ENCODE measurements around the gene SLC22A12.

SLC22A12 gene

GRCh38 chr11:64558869-64559268, 32.2 kb upstream of the SLC22A12 start:
- no peak overlapping the region for H4K12ac ChIP-seq (ENCODE audit: low read depth, low read length)
- no peak overlapping the region for H3K27ac ChIP-seq (ENCODE audit: low read depth, low read length)
- H3K18ac ChIP-seq (ENCODE audit: low read length) = no peak overlapping the region
- H3K79me2 ChIP-seq (ENCODE audit: control insufficient read depth, insufficient read depth, low read length, poor library complexity) = no peaks in the 10 kb centered on the region
- H2AK5ac ChIP-seq (ENCODE audit: low read length) = no peak overlapping the region
- no peaks in the 10 kb centered on the region for H3K27me3 ChIP-seq (ENCODE audit: insufficient read depth, low read length)
- no peak overlapping the region for H3K4ac ChIP-seq (ENCODE audit: low read depth, low read length)
- H3K4me1 ChIP-seq (ENCODE audit: control insufficient read depth in 1 of 2, insufficient read depth in 2 of 2, low read length in 2 of 2) = peaks cover 6 to 10% of the 10 kb centered on the region in 2 experiments
- no peak overlapping the region for H2BK12ac ChIP-seq (ENCODE audit: low read length)
- WGBS (ENCODE audit: extremely low coverage, insufficient coverage, insufficient read length) = no CpG with 5 or more reads among the region's 9 CpGs
- no peak overlapping the region for H2AFZ ChIP-seq (ENCODE audit: insufficient read depth, low read length, poor library complexity)
- no peaks in the 10 kb centered on the region for H3K9me3 ChIP-seq (ENCODE audit: insufficient read depth, low read depth, low read length)
- no peak overlapping the region for H2BK5ac ChIP-seq (ENCODE audit: low read depth, low read length, poor library complexity)
- H3K36me3 ChIP-seq (ENCODE audit: control insufficient read depth in 1 of 2, insufficient read depth in 2 of 2, low read length in 2 of 2) = no peaks in the 10 kb centered on the region
- H3K9ac ChIP-seq (ENCODE audit: low read length) = no peak overlapping the region
- no peak for DNase-seq
- H4K8ac ChIP-seq (ENCODE audit: low read depth, low read length) = no peak overlapping the region
- no peak overlapping the region for H3K4me3 ChIP-seq (ENCODE audit: low read depth, low read length)
- no peak overlapping the region for H4K91ac ChIP-seq (ENCODE audit: low read depth, low read length)
- H3K23ac ChIP-seq (ENCODE audit: low read length) = no peak overlapping the region
- H3K14ac ChIP-seq (ENCODE audit: low read length) = no peak overlapping the region
- no peak overlapping the region for H2BK120ac ChIP-seq (ENCODE audit: insufficient read depth, low read length, poor library complexity)
- no peak overlapping the region for H3K4me2 ChIP-seq (ENCODE audit: low read length)
- peaks cover 5% of the 10 kb centered on the region for H3K79me1 ChIP-seq (ENCODE audit: low read length)

DNA sequence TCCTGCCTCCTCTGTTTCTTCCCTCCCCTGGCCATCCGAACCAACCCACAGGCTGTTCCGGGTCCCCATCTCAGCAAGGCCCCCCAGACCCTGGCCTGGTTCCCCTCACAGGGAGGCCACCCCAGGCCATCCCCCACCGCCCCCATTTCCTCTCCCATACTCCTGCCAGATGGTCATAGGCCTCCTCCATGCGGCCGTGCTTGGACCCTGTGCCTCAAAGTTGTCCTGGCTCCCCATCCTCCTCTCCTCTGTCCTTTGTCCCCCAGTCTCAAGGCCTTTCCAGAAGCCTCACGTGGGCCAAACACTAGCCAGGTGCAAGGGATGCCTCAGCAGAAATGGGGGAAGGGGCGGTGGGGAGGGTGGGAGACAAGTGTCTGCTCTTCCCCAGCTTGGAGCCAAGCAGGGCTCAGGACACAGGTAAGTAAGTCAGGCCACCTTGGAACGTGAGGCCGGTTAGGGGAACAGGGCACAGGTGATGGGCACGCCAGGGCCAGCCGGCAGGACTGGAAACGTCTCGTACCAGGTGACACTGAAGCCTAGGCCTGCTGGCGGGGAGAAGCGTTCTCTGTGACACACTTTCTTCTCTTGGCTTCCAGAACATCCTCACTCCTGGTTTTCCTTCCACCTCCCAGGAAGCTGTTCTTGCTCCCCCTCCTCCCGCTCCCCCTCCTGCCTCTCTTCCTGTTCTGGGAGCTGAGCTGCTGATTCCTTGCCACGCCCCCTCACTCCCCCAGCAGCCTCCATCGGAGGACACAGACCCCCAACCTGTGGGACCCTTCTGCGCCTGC, 31.5 kb upstream of the SLC22A12 start:
- peaks cover 1% of the 10 kb centered on the region for H3K9me3 ChIP-seq (ENCODE audit: insufficient read depth, low read depth, low read length)
- H3K9ac ChIP-seq (ENCODE audit: low read length) = no peak overlapping the region
- no peak overlapping the region for H4K12ac ChIP-seq (ENCODE audit: low read depth, low read length)
- no peak overlapping the region for H4K91ac ChIP-seq (ENCODE audit: low read depth, low read length)
- H2AFZ ChIP-seq (ENCODE audit: insufficient read depth, low read length, poor library complexity) = no peak overlapping the region
- H3K18ac ChIP-seq (ENCODE audit: low read length) = no peak overlapping the region
- H3K79me2 ChIP-seq (ENCODE audit: control insufficient read depth, insufficient read depth, low read length, poor library complexity) = no peaks in the 10 kb centered on the region
- H2BK120ac ChIP-seq (ENCODE audit: insufficient read depth, low read length, poor library complexity) = no peak overlapping the region
- no peak overlapping the region for H2BK12ac ChIP-seq (ENCODE audit: low read length)
- peak overlapping the region; percentile 3 for H4K8ac ChIP-seq (ENCODE audit: low read depth, low read length)
- no peaks in the 10 kb centered on the region for H3K27me3 ChIP-seq (ENCODE audit: insufficient read depth, low read length)
- H3K79me1 ChIP-seq (ENCODE audit: low read length) = peaks cover 5% of the 10 kb centered on the region
- DNase-seq = no peak
- peaks cover 6 to 10% of the 10 kb centered on the region in 2 experiments for H3K4me1 ChIP-seq (ENCODE audit: control insufficient read depth in 1 of 2, insufficient read depth in 2 of 2, low read length in 2 of 2)
- no peak overlapping the region for H3K23ac ChIP-seq (ENCODE audit: low read length)
- H3K4ac ChIP-seq (ENCODE audit: low read depth, low read length) = no peak overlapping the region
- H3K4me3 ChIP-seq (ENCODE audit: low read depth, low read length) = no peak overlapping the region
- H3K27ac ChIP-seq (ENCODE audit: low read depth, low read length) = no peak overlapping the region
- H2BK5ac ChIP-seq (ENCODE audit: low read depth, low read length, poor library complexity) = no peak overlapping the region
- H2AK5ac ChIP-seq (ENCODE audit: low read length) = no peak overlapping the region
- no peaks in the 10 kb centered on the region for H3K36me3 ChIP-seq (ENCODE audit: control insufficient read depth in 1 of 2, insufficient read depth in 2 of 2, low read length in 2 of 2)
- no CpG with 5 or more reads among the region's 19 CpGs for WGBS (ENCODE audit: extremely low coverage, insufficient coverage, insufficient read length)
- no peak overlapping the region for H3K14ac ChIP-seq (ENCODE audit: low read length)
- H3K4me2 ChIP-seq (ENCODE audit: low read length) = no peak overlapping the region

DNA sequence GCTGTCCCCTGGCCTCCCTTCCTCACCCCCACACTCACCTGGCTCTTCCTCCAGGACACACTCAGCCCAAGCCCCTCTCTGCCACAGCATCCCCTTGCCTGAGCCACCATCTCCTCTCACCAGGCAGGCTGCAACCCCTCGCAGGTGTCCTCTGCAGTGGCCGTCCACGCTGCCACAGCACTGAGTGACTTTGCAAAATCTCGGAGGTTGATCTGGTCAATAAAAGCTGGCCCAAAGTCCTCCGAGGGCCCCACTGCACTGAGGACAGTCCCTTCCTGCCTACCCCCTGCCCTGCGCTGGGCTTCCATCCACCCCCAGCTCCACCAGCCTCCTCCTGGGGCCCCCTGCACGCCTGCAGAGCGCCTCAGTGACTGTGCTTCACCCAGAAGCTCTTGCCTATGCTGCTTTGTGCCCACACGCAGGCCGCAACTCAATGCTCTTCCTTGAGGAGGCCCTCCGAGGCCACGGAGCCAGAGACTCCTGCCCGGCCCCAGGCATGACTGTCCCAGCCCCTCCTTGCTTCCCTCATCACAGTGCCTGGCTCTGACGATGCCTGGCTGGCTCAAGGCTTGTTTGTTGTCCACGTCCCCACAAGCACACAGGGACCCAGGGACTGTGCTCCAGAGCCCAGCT, 30.8 kb upstream of the SLC22A12 start:
- H3K4ac ChIP-seq (ENCODE audit: low read depth, low read length) = no peak overlapping the region
- H3K79me1 ChIP-seq (ENCODE audit: low read length) = peaks cover 5% of the 10 kb centered on the region
- H4K8ac ChIP-seq (ENCODE audit: low read depth, low read length) = peak overlapping the region; percentile 15
- H3K23ac ChIP-seq (ENCODE audit: low read length) = no peak overlapping the region
- H3K27me3 ChIP-seq (ENCODE audit: insufficient read depth, low read length) = no peaks in the 10 kb centered on the region
- peak overlapping the region; percentile 30 for H2AFZ ChIP-seq (ENCODE audit: insufficient read depth, low read length, poor library complexity)
- peak overlapping the region; percentile 8 for H3K18ac ChIP-seq (ENCODE audit: low read length)
- peaks cover 2% of the 10 kb centered on the region for H3K9me3 ChIP-seq (ENCODE audit: insufficient read depth, low read depth, low read length)
- H2BK12ac ChIP-seq (ENCODE audit: low read length) = no peak overlapping the region
- peaks cover 7 to 8% of the 10 kb centered on the region in 2 experiments for H3K4me1 ChIP-seq (ENCODE audit: control insufficient read depth in 1 of 2, insufficient read depth in 2 of 2, low read length in 2 of 2)
- H4K91ac ChIP-seq (ENCODE audit: low read depth, low read length) = no peak overlapping the region
- H2BK5ac ChIP-seq (ENCODE audit: low read depth, low read length, poor library complexity) = no peak overlapping the region
- no CpG with 5 or more reads among the region's 15 CpGs for WGBS (ENCODE audit: extremely low coverage, insufficient coverage, insufficient read length)
- H3K9ac ChIP-seq (ENCODE audit: low read length) = no peak overlapping the region
- no peak overlapping the region for H3K4me3 ChIP-seq (ENCODE audit: low read depth, low read length)
- H3K36me3 ChIP-seq (ENCODE audit: control insufficient read depth in 1 of 2, insufficient read depth in 2 of 2, low read length in 2 of 2) = no peaks in the 10 kb centered on the region
- H2AK5ac ChIP-seq (ENCODE audit: low read length) = no peak overlapping the region
- H2BK120ac ChIP-seq (ENCODE audit: insufficient read depth, low read length, poor library complexity) = no peak overlapping the region
- H3K14ac ChIP-seq (ENCODE audit: low read length) = no peak overlapping the region
- H4K12ac ChIP-seq (ENCODE audit: low read depth, low read length) = no peak overlapping the region
- H3K79me2 ChIP-seq (ENCODE audit: control insufficient read depth, insufficient read depth, low read length, poor library complexity) = no peaks in the 10 kb centered on the region
- no peak overlapping the region for H3K4me2 ChIP-seq (ENCODE audit: low read length)
- no peak overlapping the region for H3K27ac ChIP-seq (ENCODE audit: low read depth, low read length)
- DNase-seq = no peak

GRCh38 chr11:64560941-64561340, 30.1 kb upstream of the SLC22A12 start:
- Histone ChIP-seq H3K18ac (ENCODE audit: low read length) (no peak overlapping the region), H3K4ac (ENCODE audit: low read depth, low read length) (no peak overlapping the region), H3K79me2 (ENCODE audit: control insufficient read depth, insufficient read depth, low read length, poor library complexity) (no peaks in the 10 kb centered on the region), H3K4me3 (ENCODE audit: low read depth, low read length) (no peak overlapping the region), H4K91ac (ENCODE audit: low read depth, low read length) (no peak overlapping the region), H3K23ac (ENCODE audit: low read length) (no peak overlapping the region), H3K36me3 (ENCODE audit: control insufficient read depth in 1 of 2, insufficient read depth in 2 of 2, low read length in 2 of 2) (no peaks in the 10 kb centered on the region), H3K9ac (ENCODE audit: low read length) (no peak overlapping the region), H3K9me3 (ENCODE audit: insufficient read depth, low read depth, low read length) (peaks cover 2% of the 10 kb centered on the region), H3K4me2 (ENCODE audit: low read length) (no peak overlapping the region), H4K8ac (ENCODE audit: low read depth, low read length) (no peak overlapping the region), H3K27me3 (ENCODE audit: insufficient read depth, low read length) (no peaks in the 10 kb centered on the region), H2AFZ (ENCODE audit: insufficient read depth, low read length, poor library complexity) (no peak overlapping the region), H2AK5ac (ENCODE audit: low read length) (no peak overlapping the region), H4K12ac (ENCODE audit: low read depth, low read length) (no peak overlapping the region), H3K79me1 (ENCODE audit: low read length) (peaks cover 3% of the 10 kb centered on the region), H2BK12ac (ENCODE audit: low read length) (no peak overlapping the region), H3K14ac (ENCODE audit: low read length) (no peak overlapping the region), H3K4me1 (ENCODE audit: control insufficient read depth in 1 of 2, insufficient read depth in 2 of 2, low read length in 2 of 2) (peaks cover 4 to 7% of the 10 kb centered on the region in 2 experiments), H2BK5ac (ENCODE audit: low read depth, low read length, poor library complexity) (no peak overlapping the region), H3K27ac (ENCODE audit: low read depth, low read length) (no peak overlapping the region), H2BK120ac (ENCODE audit: insufficient read depth, low read length, poor library complexity) (no peak overlapping the region)
- WGBS (ENCODE audit: extremely low coverage, insufficient coverage, insufficient read length) = no CpG with 5 or more reads among the region's 16 CpGs
- DNase-seq = no peak
